Measurements from ENCODE around the gene B4GALNT1.
"Not testable (repeated sequence)": the region's sequence is repeated elsewhere in the genome, so short reads cannot be mapped to it uniquely, and the experiment has no call there.

The B4GALNT1 gene

GRCh38 chr12:57592551-57593165 is 40.3 kb downstream of the B4GALNT1 start:
- DNase-seq = no peak
- in situ Hi-C loops (cut with MboI; ENCODE audit: low pct_unique_long_range_greater_than_20kb, low sequenced_read_pairs) = no loop called here

GRCh38 chr12:57591782-57592325 is 41.1 kb downstream of the B4GALNT1 start:
- in situ Hi-C loops (cut with MboI; ENCODE audit: low pct_unique_long_range_greater_than_20kb, low sequenced_read_pairs) = no loop called here

GRCh38 chr12:57590864-57591781 is 41.9 kb downstream of the B4GALNT1 start, which contains the start of gene PIP4K2C:
Gene PIP4K2C, plus strand, starts transcription at chr12:57591192. Its CDS starts 98 bp downstream, at chr12:57591290.
- in situ Hi-C loops (cut with MboI; ENCODE audit: low pct_unique_long_range_greater_than_20kb, low sequenced_read_pairs) = no loop called here
- peak; percentile 82 for DNase-seq

More at GRCh38 chr12:57591782-57592325, 41.1 kb downstream of the B4GALNT1 start:
- no peak for DNase-seq

- DNase-seq = no peak
- in situ Hi-C loops (cut with MboI; ENCODE audit: low pct_unique_long_range_greater_than_20kb, low sequenced_read_pairs) = no loop called here
Measured at GRCh38 chr12:57590479-57590863, 42.5 kb downstream of the B4GALNT1 start.

- DNase-seq; in situ Hi-C loops (cut with MboI; ENCODE audit: low pct_unique_long_range_greater_than_20kb, low sequenced_read_pairs): not testable (repeated sequence)
Measured at GRCh38 chr12:57588951-57589610, 43.9 kb downstream of the B4GALNT1 start.

- in situ Hi-C loops (cut with MboI; ENCODE audit: low pct_unique_long_range_greater_than_20kb, low sequenced_read_pairs) = no loop called here
- no peak for DNase-seq
Measured at GRCh38 chr12:57586832-57587429, 46.1 kb downstream of the B4GALNT1 start.

- no peak for DNase-seq
- in situ Hi-C loops (cut with MboI; ENCODE audit: low pct_unique_long_range_greater_than_20kb, low sequenced_read_pairs) = no loop called here
Measured at GRCh38 chr12:57586128-57586527, 46.9 kb downstream of the B4GALNT1 start.

- DNase-seq = no peak
- in situ Hi-C loops (cut with MboI; ENCODE audit: low pct_unique_long_range_greater_than_20kb, low sequenced_read_pairs) = no loop called here
Measured at GRCh38 chr12:57585156-57585555, 47.8 kb downstream of the B4GALNT1 start.

GRCh38 chr12:57584690-57585089 is 48.3 kb downstream of the B4GALNT1 start:
- DNase-seq = no peak
- in situ Hi-C loops (cut with MboI; ENCODE audit: low pct_unique_long_range_greater_than_20kb, low sequenced_read_pairs) = no loop called here

GRCh38 chr12:57584050-57584449 is 49.0 kb downstream of the B4GALNT1 start:
- no peak for DNase-seq
- in situ Hi-C loops (cut with MboI; ENCODE audit: low pct_unique_long_range_greater_than_20kb, low sequenced_read_pairs) = no loop called here

GRCh38 chr12:57583008-57583831 is 49.8 kb downstream of the B4GALNT1 start:
- in situ Hi-C loops (cut with MboI; ENCODE audit: low pct_unique_long_range_greater_than_20kb, low sequenced_read_pairs) = no loop called here
- peak; percentile 85 for DNase-seq

GRCh38 chr12:57582440-57582839 is 50.6 kb downstream of the B4GALNT1 start:
- DNase-seq = no peak
- in situ Hi-C loops (cut with MboI; ENCODE audit: low pct_unique_long_range_greater_than_20kb, low sequenced_read_pairs) = no loop called here

GRCh38 chr12:57581802-57582201 is 51.2 kb downstream of the B4GALNT1 start:
- no peak for DNase-seq
- in situ Hi-C loops (cut with MboI; ENCODE audit: low pct_unique_long_range_greater_than_20kb, low sequenced_read_pairs) = no loop called here

GRCh38 chr12:57580466-57580795 is 52.6 kb downstream of the B4GALNT1 start:
- DNase-seq = no peak
- in situ Hi-C loops (cut with MboI; ENCODE audit: low pct_unique_long_range_greater_than_20kb, low sequenced_read_pairs) = no loop called here

GRCh38 chr12:57579677-57580465 is 53.1 kb downstream of the B4GALNT1 start:
- in situ Hi-C loops (cut with MboI; ENCODE audit: low pct_unique_long_range_greater_than_20kb, low sequenced_read_pairs) = no loop called here

GRCh38 chr12:57579011-57579410 is 54.0 kb downstream of the B4GALNT1 start:
- in situ Hi-C loops (cut with MboI; ENCODE audit: low pct_unique_long_range_greater_than_20kb, low sequenced_read_pairs) = no loop called here
- DNase-seq = no peak

More at GRCh38 chr12:57579677-57580465, 53.1 kb downstream of the B4GALNT1 start:
- DNase-seq = no peak

GRCh38 chr12:57577981-57578758 is 54.8 kb downstream of the B4GALNT1 start:
- in situ Hi-C loops (cut with MboI; ENCODE audit: low pct_unique_long_range_greater_than_20kb, low sequenced_read_pairs) = no loop called here
- DNase-seq = no peak

All from KBM-7 (cell line).